Activated T-cell treated with anti-CD3 and anti-CD28 coated beads, Interleukin-2, amount 50 U/mL, for 48 hours (primary cell): ENCODE results near the gene TRAF3IP3.

Experiments used
- DNase-seq, 2 experiments: peaks; one replicate each; pipeline ENCODE4 v3.0.0-alpha.2; 2020

TRAF3IP3 gene, protein sequence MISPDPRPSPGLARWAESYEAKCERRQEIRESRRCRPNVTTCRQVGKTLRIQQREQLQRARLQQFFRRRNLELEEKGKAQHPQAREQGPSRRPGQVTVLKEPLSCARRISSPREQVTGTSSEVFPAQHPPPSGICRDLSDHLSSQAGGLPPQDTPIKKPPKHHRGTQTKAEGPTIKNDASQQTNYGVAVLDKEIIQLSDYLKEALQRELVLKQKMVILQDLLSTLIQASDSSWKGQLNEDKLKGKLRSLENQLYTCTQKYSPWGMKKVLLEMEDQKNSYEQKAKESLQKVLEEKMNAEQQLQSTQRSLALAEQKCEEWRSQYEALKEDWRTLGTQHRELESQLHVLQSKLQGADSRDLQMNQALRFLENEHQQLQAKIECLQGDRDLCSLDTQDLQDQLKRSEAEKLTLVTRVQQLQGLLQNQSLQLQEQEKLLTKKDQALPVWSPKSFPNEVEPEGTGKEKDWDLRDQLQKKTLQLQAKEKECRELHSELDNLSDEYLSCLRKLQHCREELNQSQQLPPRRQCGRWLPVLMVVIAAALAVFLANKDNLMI

DNA sequence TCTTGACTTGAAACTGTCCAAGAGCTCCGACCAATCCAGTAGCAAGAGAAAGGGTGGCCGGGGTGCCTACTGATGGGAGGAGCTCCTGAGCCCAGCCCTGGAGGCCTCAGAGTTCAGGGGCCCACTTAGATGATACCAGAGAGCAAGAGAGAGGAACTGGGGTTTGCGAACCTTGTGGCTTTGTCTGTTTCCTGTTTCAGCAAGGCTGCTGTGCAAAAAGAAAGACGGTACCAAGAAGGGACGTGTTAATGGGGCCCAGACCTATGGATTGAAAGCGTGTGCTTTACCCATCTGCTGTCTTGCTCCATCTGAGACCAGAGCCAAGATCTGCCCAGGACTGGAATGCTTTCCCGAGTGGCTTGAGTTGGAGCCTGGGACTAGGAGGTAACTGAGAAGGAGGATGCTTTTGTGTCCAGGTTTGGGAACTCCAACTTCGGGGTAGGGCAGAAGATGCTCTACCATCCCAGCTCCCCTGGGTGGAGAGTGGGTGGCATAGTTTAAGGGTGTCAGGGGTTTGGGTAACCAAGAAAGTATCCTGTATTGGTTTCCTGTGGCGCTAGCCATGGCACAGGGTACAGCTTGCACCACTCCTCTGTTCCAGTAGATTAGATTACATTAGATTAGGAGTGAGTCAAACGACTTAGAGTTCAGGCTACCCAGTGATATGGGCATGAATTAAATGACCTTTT is at the start of gene TRAF3IP3:
TSS of gene TRAF3IP3 (plus strand) at position 128 of the 689 bp plus-strand sequence. CDS start 3,987 bp downstream, outside the sequence.
- peak; percentile 79 to 82 for DNase-seq

DNA sequence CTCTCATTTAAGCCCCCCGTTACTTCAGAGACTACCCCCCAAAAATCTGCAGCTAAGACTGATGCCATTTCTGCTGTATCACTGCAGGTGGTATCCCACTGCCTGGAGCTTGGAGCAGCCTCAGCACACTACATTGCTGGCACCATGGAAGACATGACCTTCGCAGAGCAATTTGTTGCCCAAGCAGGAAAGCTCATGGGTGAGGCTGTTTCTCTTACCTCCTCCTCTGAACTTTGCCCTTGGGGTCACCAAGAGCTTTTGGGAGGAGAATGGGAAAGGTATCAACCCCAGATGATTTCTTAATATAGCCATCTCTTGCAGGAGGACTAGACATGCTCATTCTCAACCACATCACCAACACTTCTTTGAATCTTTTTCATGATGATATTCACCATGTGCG is 49.2 kb upstream of the TRAF3IP3 start:
- no peak for DNase-seq

GRCh38 chr1:209707308-209707707 is 48.5 kb upstream of the TRAF3IP3 start:
- no peak for DNase-seq

- DNase-seq = no peak
Observed at GRCh38 chr1:209708297-209708696, 47.6 kb upstream of the TRAF3IP3 start.

DNA sequence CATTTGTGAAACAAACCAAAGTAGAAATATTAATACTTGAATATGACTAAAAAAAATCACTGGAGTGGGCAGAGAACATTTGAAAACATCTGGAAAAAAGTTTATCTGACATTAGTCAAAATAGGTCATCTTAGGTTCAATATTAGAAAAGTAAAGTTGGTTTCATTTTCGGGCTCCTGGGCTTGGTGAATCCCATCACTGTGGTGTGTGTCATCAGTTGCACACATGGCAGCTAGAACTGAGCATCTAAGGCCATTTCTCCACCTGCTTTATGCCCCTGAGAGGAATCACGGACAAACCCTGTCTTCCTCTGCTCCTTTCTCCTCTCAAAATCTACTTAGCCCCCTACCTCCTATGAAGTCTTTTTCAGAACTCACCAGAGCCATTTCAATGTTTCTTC is 45.8 kb upstream of the TRAF3IP3 start:
- no peak for DNase-seq

DNA sequence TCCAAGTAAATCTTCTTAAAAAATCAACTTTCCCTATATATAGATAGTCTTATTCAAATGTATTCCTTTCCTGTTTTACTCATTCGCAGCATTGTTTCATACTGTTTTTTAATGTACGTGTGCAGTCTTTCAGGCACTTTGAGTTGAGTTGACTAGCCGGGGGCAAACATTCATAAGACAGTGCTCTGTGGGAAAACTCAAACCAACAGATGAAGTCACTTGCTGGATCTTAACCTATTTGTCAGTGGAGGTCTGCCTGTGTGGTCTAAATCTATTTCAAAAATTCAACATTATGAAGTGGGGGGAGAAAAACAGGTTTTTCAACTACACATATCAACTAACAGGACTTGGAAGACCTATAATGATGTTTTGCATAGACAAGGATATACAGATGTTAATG is 45.0 kb upstream of the TRAF3IP3 start:
- no peak for DNase-seq

DNA sequence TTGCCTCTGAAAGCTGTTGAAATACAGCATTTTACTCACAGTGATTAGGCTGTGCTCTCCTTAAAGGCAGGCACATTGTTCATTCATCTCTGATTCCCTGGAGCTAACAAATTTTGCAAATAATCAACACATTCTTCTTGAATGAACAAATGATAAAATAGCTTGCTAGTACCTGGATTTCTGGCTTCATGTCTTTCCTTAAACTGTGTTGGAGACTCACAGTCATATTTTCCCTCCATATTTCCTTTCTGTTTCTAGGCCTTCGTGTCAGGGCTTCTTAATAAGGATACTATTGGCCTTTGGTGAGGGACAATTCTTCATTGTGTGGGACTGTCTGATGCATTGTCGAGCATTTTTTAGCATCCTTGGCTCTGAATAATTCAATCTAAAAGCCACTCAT is 41.5 kb upstream of the TRAF3IP3 start:
- DNase-seq = no peak

DNA sequence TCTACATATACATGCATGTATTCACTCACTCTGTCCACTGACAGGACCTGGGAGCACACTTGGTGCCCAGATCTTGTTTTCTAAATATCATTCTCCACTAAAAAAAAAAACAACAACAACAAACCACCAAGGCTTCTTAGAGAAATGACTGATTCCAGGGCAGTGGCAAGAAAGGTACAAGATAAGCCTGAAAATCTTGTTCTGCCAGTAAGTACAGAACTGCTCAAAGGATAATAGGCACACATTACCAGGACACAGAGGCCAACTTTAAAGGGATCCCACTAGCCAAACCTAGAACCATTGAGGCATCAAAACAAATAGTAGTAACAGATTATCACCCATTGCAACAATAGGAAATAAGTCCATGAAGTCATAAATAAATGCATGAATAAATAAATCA is 40.5 kb upstream of the TRAF3IP3 start:
- DNase-seq = no peak

DNA sequence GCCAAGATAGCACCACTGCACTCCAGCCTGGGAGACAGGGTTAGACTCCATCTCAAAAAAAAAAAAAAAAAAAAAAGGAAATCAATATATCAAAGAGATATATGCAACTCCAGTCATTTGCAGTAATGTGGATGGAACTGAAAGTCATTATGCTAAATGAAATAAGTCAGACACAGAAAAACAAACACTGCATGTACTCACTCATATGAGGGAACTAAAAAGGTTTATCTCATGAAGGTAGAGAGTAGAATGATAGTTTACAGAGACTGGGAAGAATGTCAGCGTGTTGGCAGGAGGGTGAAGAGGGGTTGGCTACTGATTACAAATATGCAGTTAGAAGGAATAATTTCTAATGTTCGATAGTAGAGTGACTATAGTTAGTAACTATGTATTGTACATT is 38.0 kb upstream of the TRAF3IP3 start:
- no peak for DNase-seq

DNA sequence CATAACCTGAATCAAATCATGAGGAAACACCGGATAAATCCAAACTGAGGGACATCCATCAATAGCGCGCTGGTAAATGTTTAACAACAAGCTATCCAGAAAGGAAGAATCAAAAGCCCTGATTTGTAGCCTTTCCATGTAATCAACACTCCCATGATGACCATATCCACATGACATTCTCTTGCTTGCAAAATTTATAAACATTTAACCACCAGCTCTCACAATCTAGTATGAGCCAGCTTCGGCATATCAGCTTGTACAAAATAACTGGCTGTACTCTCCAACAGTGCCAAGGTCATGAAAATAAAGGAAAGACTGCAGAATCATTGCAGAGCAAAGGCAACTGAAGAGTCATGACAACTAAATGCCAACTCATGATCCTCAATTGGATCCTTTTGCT is 35.5 kb upstream of the TRAF3IP3 start:
- no peak for DNase-seq

DNA sequence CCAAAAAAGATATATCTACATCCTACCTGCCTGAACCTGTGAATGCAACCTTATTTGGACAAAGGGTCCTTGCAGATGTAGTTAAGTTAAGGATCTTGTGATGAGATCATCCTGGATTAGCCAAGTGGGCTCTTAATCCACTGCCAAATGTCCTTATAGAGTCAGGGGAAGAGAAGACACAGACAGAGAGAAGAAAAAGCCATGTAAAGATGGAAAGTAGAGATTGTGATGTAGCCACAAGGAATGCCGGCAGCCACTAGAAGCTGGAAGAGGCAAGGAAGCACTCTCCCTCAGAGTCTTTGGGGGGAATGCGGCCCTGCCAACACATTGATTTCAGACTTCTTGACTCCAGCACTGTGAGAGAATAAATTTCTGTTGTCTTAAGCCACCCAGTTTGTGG is 35.0 kb upstream of the TRAF3IP3 start:
- DNase-seq = no peak

DNA sequence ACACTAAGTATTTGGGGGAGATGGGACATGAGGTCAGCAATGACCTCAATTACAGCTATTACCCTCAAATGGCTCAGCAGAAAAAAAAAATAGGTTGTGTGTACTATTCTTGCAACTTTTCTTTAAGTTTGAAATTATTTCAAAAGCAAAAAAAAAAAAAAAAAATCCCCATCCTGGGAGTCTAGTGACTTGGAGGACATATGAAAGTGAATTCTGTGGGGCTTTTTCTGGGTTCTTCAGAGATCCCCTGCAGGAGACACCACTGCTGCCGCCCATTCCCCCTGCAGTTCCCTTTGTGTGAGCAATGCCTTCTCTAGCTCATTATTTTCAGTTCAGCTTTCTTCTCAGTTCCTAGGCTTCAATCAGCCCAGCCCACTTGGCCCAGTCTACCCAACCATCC is 34.5 kb upstream of the TRAF3IP3 start:
- DNase-seq = no peak

GRCh38 chr1:209723265-209723664 is 32.6 kb upstream of the TRAF3IP3 start:
- no peak for DNase-seq

- peak; percentile 56 to 66 for DNase-seq
Observed at GRCh38 chr1:209723756-209724693, 31.8 kb upstream of the TRAF3IP3 start.

DNA sequence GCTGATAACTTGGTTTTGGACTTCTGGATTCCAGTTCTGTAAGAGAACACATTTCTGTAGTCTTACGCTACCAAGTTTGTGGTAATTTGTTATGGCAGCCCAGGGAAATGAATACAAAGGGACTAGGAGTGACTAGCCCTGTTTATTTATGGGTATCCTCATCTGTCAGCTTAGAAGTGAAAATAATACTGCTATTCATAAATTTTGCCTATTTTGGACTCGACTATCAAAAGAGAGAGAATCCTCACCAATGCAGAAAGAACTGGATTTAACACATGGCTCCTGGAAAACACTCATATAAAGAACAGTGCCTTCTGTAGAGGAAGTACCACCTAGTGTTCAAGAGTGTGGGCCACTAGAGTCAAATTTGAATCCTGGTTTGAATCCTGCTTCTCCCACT is 28.6 kb upstream of the TRAF3IP3 start:
- no peak for DNase-seq

DNA sequence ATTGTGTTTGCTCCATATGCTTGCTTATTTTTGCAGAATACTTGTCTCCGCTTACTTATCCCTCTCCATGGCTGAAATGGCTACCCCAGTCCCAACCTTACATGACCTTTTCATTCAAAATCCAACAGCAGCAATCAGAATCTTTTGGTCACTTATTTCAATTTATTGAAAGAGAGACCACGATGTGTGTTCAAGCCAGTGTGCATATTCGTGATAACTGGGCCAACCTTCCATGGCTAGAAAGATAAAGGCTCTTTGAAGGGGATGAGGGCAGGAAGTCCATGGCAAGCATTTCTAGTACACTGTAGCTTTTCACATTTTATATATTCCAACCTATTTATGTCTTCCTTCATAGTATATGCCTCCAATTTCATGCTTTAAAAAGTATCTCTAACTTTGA is 28.1 kb upstream of the TRAF3IP3 start:
- DNase-seq = no peak

DNA sequence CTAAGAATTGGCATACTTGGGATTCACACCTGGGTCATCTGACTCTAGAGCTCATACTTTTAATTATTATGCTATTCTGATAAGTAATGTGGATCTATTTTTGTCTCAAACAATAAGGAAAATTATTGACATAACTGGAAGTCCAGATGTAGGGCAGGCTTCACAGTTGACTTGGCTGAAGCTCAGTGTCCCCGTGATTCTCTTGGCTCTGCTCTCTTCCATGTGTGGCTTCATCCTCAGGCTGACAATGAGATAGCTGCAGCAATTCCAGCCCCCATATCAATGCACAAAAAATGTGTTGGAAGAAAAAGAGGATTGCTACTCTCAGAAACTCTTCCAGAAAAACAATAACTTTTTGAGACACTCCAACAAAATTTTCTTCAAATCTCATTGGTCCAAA is 27.4 kb upstream of the TRAF3IP3 start:
- no peak for DNase-seq

GRCh38 chr1:209729436-209729835 is 26.4 kb upstream of the TRAF3IP3 start:
- no peak for DNase-seq

DNA sequence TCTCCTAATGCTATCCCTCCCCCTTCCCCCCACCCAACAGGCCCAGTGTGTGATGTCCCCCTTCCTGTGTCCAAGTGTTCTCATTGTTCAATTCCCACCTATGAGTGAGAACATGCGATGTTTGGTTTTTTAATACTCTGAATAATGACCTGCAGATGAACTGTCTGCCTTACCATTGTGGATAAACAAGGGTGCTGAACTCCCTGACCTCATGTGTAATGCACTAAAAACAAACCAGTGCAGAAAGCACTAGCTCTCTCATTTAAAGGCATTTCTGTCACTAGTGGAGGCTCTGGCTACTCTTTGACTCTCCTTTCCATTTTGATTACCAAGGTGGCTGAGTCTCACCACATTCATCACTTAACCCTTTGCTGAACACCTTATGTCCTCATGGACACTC is 23.1 kb upstream of the TRAF3IP3 start:
- no peak for DNase-seq

DNA sequence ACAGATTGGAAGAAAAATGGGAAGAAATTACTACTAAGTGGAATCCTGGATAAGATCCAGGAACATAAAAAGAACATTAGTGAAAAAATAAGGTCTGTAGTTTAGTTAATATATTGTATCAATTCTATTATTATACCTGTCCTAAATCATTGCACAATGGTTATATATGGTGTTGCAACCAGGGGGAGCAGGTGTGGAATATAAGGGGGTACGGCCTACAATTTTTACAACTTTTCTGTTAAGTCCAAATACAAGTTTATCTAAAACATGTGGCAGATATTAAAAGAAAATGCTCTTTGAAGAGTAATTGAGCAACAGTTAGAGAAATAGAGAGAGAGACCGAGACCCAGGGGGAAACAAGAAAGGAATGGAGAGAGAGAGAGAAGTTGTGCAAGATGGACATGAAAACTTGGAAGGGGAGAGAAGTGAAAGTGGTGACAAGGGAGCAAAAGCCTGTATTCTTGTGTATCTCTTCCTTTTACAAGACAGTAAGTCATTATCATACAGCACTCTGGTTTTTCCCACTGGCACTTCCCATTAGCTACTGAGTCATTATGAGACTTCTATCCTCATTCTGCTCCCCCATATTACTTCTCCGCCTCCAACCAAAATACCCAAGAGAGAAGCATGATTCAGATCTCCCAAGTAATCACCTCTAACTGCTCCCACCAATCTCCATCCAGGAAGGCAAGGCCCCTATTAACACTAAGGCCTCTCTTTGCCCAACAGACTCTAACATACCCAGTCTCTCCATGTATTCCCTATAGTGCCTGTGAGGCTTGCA is 22.3 kb upstream of the TRAF3IP3 start:
- no peak for DNase-seq

DNA sequence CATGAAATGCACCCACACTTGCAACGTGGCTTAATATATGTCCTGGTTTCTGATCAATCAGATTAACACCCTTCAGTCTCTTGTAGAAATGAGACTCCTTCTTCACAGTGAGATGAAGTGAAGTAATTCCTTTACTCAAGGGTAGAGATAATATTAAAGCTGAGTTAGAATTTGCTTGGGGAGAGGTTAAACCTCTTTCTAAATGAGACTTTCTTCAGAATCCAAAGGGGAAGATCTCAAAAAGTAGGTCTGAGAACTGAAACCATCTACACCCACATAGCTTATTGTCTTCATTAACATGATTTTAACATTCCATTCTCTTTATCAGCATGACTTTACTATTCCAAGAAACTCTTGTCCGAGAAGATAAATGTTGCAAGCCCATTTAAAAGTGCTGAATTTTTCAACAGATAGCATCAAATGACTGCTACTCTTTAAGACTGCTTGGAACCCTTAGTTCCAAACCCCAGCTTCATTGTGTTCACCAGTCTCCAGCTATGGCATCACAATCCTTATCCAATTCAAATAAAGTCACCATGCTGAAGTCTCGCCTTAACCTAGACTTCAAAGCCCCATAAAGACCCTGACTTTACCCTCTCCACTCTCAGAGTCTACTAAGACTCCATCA is 19.2 kb upstream of the TRAF3IP3 start:
- DNase-seq = no peak

- no peak for DNase-seq
Observed at GRCh38 chr1:209737118-209737505, 18.7 kb upstream of the TRAF3IP3 start.
